Hepatocyte (in vitro differentiated cells): Measurements from ENCODE around the gene GJD4. TPM values are rescaled to one million over a fixed set of nuclear protein-coding genes. Genes with fewer than 3 reads are reported as not detected.

Source experiments
- DNase-seq: peaks from one replicate; pipeline ENCODE4 v3.0.0-alpha.2; 2016; ENCODE audit warnings: low spot score
- H2AFZ ChIP-seq: fragments of 200-600 bp; sonication (generic); 2 replicates; pipeline ENCODE4 v1.6.0; 2016; ENCODE audit warnings: antibody characterized with exemption, mild to moderate bottlenecking
- H3K27ac ChIP-seq: fragments of 200-600 bp; sonication (generic); 2 replicates; pipeline ENCODE4 v1.5.1; 2016; ENCODE audit warnings: mild to moderate bottlenecking
- H3K27me3 ChIP-seq: fragments of 200-600 bp; sonication (generic); 2 replicates; pipeline ENCODE4 v1.6.1; 2016
- H3K36me3 ChIP-seq: fragments of 200-600 bp; sonication (generic); replicated peaks from 2 replicates; pipeline ENCODE4 v1.5.1; 2016; ENCODE audit warnings: low read depth; ENCODE audit not compliant: insufficient read depth
- H3K4me1 ChIP-seq: fragments of 200-600 bp; sonication (generic); 2 replicates; pipeline ENCODE4 v1.5.1; 2016; ENCODE audit warnings: mild to moderate bottlenecking, moderate library complexity; ENCODE audit not compliant: insufficient read depth
- H3K4me2 ChIP-seq: fragments of 200-600 bp; sonication (generic); 2 replicates; pipeline ENCODE4 v1.6.0; 2016
- H3K4me3 ChIP-seq: fragments of 200-600 bp; sonication (generic); 2 replicates; pipeline ENCODE4 v1.5.1; 2016; ENCODE audit warnings: mild to moderate bottlenecking
- H3K79me2 ChIP-seq: fragments of 200-600 bp; sonication (generic); 2 replicates; pipeline ENCODE4 v1.6.0; 2017; ENCODE audit warnings: mild to moderate bottlenecking
- H3K9me2 ChIP-seq: fragments of 200-600 bp; sonication (generic); replicated peaks from 2 replicates; pipeline ENCODE4 v1.6.0; 2017; ENCODE audit warnings: mild to moderate bottlenecking; ENCODE audit not compliant: insufficient read depth
- H3K9me3 ChIP-seq: fragments of 200-600 bp; sonication (generic); 2 replicates; pipeline ENCODE4 v1.5.1; 2016; ENCODE audit warnings: low read depth, mild to moderate bottlenecking
- H4K20me1 ChIP-seq: fragments of 200-600 bp; sonication (generic); 2 replicates; pipeline ENCODE4 v1.6.0; 2016; ENCODE audit warnings: mild to moderate bottlenecking; ENCODE audit not compliant: insufficient read depth, poor library complexity, severe bottlenecking
- CTCF ChIP-seq: fragments of 200-600 bp; sonication (generic); IDR thresholded peaks from 2 replicates; pipeline ENCODE4 v1.5.1; 2016; ENCODE audit warnings: antibody characterized with exemption, mild to moderate bottlenecking; ENCODE audit not compliant: poor library complexity
- EZH2 ChIP-seq: fragments of 200-600 bp; sonication (generic); IDR thresholded peaks from 2 replicates; pipeline ENCODE4 v1.6.1; 2016; ENCODE audit warnings: antibody characterized with exemption, mild to moderate bottlenecking, borderline replicate concordance
- EZH2phosphoT487 ChIP-seq: fragments of 200-600 bp; sonication (generic); IDR thresholded peaks from one replicate; pipeline ENCODE4 v1.6.1; 2018; ENCODE audit warnings: antibody characterized with exemption, mild to moderate bottlenecking, low read depth, moderate library complexity; ENCODE audit not compliant: unreplicated experiment, severe bottlenecking
- WGBS: methylation state at CpG from one replicate; pipeline ENCODE4 v1.1.6; 2016; ENCODE audit warnings: low lambda C conversion rate; ENCODE audit errors: missing lambda C conversion rate; 5-methylcytosine and 5-hydroxymethylcytosine counted together
- polyA plus RNA-seq: library from polyadenylated mRNA; unstranded; fragments of >200 nt; fragmentation: Nextera tagmentation; extraction: Ambion mirVana; gene quantifications from 2 replicates; pipeline ENCODE4 v1.2.1, GENCODE V29; 2016
- total RNA-seq: library from RNA; depleted of rRNA; stranded (reverse); fragments of >200 nt; gene quantifications from 2 replicates; pipeline ENCODE4 v1.2.3, GENCODE V29; 2014

Gene GJD4
- total and polyA plus RNA-seq, 2 experiments from 2014 or later, result 0.17 TPM; not detected in 1

DNA sequence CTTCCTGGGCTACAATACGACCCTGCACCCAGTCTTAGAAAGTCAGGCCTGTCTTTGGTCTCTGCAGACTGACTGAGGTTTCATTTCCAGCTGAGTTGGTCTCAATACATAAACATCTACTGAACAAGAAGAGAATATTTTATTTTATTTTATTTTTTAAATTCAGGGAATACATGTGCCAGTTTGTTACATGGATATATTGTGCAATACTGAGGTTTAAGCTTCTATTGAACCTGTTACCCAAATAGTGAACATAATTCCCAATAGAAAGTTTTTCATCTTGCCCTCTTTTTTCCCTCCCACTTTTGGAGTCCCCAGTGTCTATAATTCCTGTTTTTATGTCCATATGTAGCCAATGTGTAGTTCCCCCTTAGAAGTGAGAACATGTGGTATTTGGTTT is 26.3 kb downstream of the GJD4 start:
- H3K9me3 ChIP-seq, result no peaks in the 10 kb centered on the region
- no peak for DNase-seq
- H3K79me2 ChIP-seq, result no peaks in the 10 kb centered on the region
- H3K27ac ChIP-seq, result no peak overlapping the region
- no peaks in the 10 kb centered on the region for H3K27me3 ChIP-seq
- H2AFZ ChIP-seq, result no peak overlapping the region
- H3K4me3 ChIP-seq, result no peak overlapping the region
- TF ChIP-seq EZH2phosphoT487 (no peak), CTCF (no peak), EZH2 (no peak)
- no peak overlapping the region for H3K4me2 ChIP-seq
- no peaks in the 10 kb centered on the region for H3K36me3 ChIP-seq
- H4K20me1 ChIP-seq, result no peaks in the 10 kb centered on the region
- H3K9me2 ChIP-seq, result no peaks in the 10 kb centered on the region
- WGBS, result 94% methylated on average over 1 of the region's 1 CpG
- H3K4me1 ChIP-seq, result peaks cover 4% of the 10 kb centered on the region

DNA sequence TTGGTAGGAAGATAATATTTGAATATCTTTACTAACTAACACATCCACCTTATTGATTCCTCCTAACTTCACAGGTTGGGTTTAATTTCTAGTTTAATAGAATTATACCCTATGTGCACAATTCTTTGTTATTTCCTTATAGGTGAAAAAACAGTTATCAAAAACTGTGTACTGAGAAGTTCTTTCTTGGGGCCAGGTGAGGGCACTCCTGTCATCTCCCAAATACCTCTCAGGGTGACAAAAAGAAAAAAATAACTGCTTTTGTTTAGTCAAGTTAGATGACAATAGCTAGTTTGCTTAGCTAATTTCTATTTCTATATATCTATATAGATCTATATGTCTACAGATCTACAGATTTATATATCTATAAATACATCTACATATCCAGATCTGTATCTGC is 26.9 kb downstream of the GJD4 start:
- Histone ChIP-seq H3K36me3 (no peaks in the 10 kb centered on the region), H3K4me2 (no peak overlapping the region), H3K27ac (no peak overlapping the region), H3K27me3 (peaks cover 5% of the 10 kb centered on the region), H3K9me2 (no peaks in the 10 kb centered on the region), H2AFZ (no peak overlapping the region), H3K9me3 (no peaks in the 10 kb centered on the region), H4K20me1 (no peaks in the 10 kb centered on the region), H3K79me2 (no peaks in the 10 kb centered on the region), H3K4me3 (no peak overlapping the region), H3K4me1 (peaks cover 5% of the 10 kb centered on the region)
- no peak for TF ChIP-seq CTCF
- no peak for TF ChIP-seq EZH2phosphoT487
- TF ChIP-seq EZH2, result no peak
- DNase-seq, result no peak

GRCh38 chr10:35633006-35633980 is 28.2 kb downstream of the GJD4 start:
- no peak overlapping the region for H2AFZ ChIP-seq
- H3K79me2 ChIP-seq, result no peaks in the 10 kb centered on the region
- H3K27ac ChIP-seq, result no peak overlapping the region
- 59% methylated on average over 12 of the region's 12 CpGs for WGBS
- no peak for DNase-seq
- H3K9me2 ChIP-seq, result no peaks in the 10 kb centered on the region
- H3K4me1 ChIP-seq, result peaks cover 14% of the 10 kb centered on the region
- H4K20me1 ChIP-seq, result peaks cover 2% of the 10 kb centered on the region
- H3K4me3 ChIP-seq, result no peak overlapping the region
- H3K27me3 ChIP-seq, result peaks cover 17% of the 10 kb centered on the region
- no peaks in the 10 kb centered on the region for H3K36me3 ChIP-seq
- no peak for TF ChIP-seq EZH2phosphoT487
- TF ChIP-seq EZH2, result no peak
- no peak for TF ChIP-seq CTCF
- no peaks in the 10 kb centered on the region for H3K9me3 ChIP-seq
- no peak overlapping the region for H3K4me2 ChIP-seq
